ENCODE data around the gene APEX1.
"Not testable (repeated sequence)": the region's sequence is repeated elsewhere in the genome, so short reads cannot be mapped to it uniquely, and the experiment has no call there.

APEX1 gene

GRCh38 chr14:20477211-20477876 is 22.3 kb downstream of the APEX1 start:
- peak; percentile 56 for DNase-seq

- DNase-seq, result no peak
These were observed 23.9 kb downstream of the APEX1 start for GRCh38 chr14:20478894-20479293.

- DNase-seq, result no peak
These were observed 27.4 kb downstream of the APEX1 start for GRCh38 chr14:20482382-20482781.

GRCh38 chr14:20485900-20486299 is 30.9 kb downstream of the APEX1 start:
- DNase-seq, result no peak

- DNase-seq, result no peak
These were observed 31.8 kb downstream of the APEX1 start for GRCh38 chr14:20486684-20487395.

GRCh38 chr14:20487396-20487725 is 32.3 kb downstream of the APEX1 start:
- no peak for DNase-seq

- DNase-seq, result no peak
These were observed 34.3 kb downstream of the APEX1 start for GRCh38 chr14:20489093-20489994.

- no peak for DNase-seq
These were observed 35.5 kb downstream of the APEX1 start for GRCh38 chr14:20490563-20490962.

- no peak for DNase-seq
These were observed 37.5 kb downstream of the APEX1 start for GRCh38 chr14:20492486-20492885.

GRCh38 chr14:20493634-20494033 is 38.6 kb downstream of the APEX1 start:
- no peak for DNase-seq

GRCh38 chr14:20494935-20495766 is 40.1 kb downstream of the APEX1 start:
- DNase-seq, result no peak

- DNase-seq, result no peak
These were observed 43.6 kb downstream of the APEX1 start for GRCh38 chr14:20498622-20499021.

GRCh38 chr14:20499108-20499507 is 44.1 kb downstream of the APEX1 start:
- no peak for DNase-seq

GRCh38 chr14:20499881-20500280 is 44.9 kb downstream of the APEX1 start:
- DNase-seq, result no peak

- no peak for DNase-seq
These were observed 46.3 kb downstream of the APEX1 start for GRCh38 chr14:20501346-20501745.

GRCh38 chr14:20503898-20504297 is 48.9 kb downstream of the APEX1 start:
- DNase-seq, result no peak

- not testable (repeated sequence) for DNase-seq
These were observed 51.2 kb downstream of the APEX1 start for GRCh38 chr14:20506276-20506675.

- not testable (repeated sequence) for DNase-seq
These were observed 51.7 kb downstream of the APEX1 start for GRCh38 chr14:20506752-20507151.

Data from CD4-positive, alpha-beta T cell treated with Interleukin-12 subunit alpha and Interleukin-12 subunit beta, for 1 hour (primary cell).